Right renal pelvis (tissue), 4 donors: ENCODE data around the gene CAV3. TPM values are rescaled to one million over a fixed set of nuclear protein-coding genes. Genes with fewer than 3 reads are reported as not detected.

Experiments
- DNase-seq, 4 donors: peaks; one replicate each; pipeline ENCODE4 v3.0.0-alpha.2; 2013; ENCODE audit warnings: low read depth in 4 of 4, low spot score in 3 of 4, missing footprints in 1 of 4
- polyA plus RNA-seq, 4 donors: library from polyadenylated mRNA; unstranded; fragments of 120-200 nt; gene quantifications; one replicate each; pipeline ENCODE4 v1.2.1, GENCODE V29; 2013; ENCODE audit not compliant: insufficient read length in 4 of 4

CAV3 gene
- polyA plus RNA-seq, 4 donors: 0.29 to 0.72 (median 0.50) TPM

DNA sequence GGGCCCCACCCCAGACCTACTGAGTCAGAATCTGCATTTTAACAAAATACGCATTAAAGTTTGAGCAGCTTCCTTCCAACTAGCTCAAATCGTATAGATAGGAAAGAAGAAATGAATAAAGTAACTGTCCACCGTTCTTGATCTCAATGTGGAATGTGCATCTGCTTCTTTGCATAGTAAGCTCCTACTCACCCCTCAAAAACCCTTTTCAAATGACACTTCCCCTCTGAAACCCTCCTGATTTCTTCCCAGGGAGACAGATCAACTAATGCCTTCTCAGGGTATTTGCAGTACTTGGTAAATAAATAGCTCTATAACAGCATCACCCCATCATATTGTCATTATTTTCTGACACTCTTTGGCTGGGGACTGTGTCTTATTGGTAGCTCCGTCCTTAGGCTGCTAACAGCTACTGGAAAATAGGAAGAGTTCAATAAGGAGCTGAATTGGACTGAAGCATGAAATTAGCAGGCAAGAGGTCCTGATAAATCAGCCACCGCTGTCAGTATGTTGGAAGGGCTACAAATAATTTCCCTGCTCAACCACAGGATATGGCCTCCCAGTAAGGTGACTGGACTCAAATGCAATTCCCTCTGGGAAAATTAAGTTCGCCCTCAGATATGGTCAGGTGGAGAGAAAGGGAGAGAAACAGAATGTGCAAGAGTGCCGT lies 25.6 kb downstream of the CAV3 start:
- DNase-seq: no peak

DNA sequence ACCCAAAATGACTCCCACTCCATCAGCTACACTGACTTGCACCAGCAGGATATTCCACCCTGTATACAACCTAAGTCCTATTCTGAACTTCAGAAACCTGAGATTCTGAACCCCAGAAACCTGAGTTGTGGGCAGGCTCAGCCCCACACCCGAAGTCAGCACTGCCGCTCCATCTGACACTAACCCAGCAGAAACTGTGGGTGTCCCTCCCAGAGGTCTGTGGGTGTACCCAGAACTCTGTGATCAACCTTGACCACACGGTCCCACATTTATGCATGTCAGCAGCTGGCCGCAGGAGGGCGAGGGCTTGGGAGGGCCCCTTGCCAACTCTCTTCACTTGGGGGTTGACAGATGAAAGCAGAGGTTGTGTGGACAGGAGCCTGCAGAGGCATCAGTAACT lies 26.5 kb downstream of the CAV3 start:
- DNase-seq: no peak

DNA sequence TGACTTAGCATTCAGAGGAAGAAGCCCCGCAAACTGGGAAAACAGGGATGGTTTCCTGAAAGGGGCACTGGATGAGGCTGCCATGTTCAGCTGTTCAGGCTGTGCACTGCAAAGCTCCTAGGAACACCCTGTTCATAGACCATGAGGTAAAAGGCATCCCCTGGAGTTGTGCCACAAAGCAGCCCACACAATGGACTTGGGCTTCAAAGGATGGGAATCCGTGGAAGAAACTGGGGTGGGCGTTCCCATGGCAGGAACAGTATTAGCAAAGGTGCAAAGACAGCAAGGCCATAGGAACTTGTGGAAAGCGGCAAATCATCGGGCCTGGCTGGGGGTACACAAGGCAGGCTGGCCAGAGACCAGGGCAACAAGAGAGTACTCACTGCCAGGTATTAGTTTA lies 26.9 kb downstream of the CAV3 start:
- DNase-seq: no peak

DNA sequence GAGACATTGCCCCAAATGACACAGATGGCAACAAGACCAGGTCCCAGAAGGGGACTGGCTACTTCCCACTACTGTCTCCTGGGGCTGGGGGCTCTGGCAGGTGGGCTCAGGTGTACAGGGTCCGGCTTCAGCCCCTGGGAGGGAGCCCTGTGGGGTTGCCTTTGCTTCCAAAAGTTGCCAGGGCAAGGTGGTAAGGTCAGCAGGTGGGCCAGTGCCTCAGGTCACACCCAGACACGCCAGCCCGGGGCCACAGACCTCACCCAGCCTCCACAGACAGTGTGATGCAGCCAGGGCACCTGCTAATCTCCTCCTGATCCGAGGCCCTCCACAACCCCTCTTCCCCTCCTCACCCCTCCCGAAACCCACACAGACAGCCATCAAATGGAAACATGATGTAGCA lies 28.3 kb downstream of the CAV3 start:
- DNase-seq: no peak

DNA sequence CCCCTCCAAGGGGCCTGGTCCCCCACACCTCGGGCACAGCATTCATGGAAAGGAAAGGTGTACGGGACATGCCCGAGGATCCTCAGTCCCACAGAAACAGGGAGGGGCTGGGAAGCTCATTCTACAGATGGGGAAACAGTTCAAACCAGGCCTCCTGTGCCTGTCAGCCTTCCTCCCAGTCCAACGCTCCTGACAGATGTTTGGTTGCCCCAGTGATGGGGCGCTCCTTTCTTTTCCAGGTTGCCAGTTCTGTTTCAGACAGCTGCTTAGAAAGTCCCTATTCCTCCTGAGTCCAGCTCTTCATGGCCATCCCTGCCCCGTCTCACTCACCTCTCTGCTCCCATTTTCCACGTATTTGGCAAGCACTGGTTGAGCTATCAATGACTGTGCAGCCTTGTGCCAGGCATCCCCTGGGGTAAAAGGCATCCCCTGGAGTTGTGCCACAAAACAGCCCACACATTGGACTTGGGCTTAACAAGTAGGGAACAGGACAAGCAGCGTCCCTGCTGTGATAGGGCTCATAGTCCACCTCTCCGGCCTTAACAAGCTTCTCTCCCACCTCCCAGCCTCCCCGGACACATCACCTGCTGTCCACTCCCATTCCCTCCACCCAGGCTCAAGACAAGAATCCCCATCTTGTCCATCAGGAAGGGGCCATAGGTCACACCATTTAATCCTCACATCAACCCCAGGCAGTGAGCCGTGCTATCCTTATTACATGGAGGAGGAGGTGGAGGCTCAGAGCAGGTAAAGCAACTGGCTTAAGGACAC lies 29.2 kb downstream of the CAV3 start:
- DNase-seq: no peak

DNA sequence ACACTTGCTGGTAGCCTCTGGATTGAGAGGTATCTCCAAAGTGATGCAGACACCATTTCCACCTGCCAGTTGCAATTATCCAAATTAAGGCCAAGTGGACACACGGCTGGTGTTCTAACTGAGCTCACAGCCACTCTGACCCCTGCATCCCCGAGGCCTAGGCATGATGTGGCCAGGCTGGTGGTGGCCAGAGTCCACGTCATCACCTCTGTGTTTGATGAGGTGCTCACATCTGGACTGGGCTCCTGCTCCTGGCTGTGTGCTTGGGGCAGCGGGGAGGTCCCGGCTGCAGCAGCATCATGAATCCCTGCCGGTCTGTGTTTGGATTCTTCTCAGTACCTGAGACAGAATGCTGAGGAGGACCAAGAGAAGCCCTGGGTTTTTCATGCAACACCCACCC lies 30.9 kb downstream of the CAV3 start:
- DNase-seq: no peak

DNA sequence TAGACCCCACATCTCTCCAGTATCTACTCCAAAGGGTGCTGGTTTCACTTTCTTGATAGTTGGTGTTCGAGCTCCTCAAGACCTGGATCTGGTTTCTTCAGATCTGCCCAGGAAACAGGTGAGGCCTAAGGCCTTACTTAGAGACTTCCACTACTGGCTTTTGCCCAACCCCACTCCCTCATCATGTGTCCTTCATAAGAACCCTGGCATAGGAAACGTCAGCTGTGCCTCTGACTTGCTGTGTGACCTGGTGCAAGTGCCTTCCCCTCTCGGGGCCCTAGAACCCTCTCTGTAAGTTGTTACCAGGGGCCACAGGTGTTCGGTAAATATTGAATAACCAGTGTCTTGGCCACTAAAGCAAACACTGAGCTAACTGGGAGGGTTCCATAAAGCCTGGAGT lies 31.9 kb downstream of the CAV3 start:
- no peak for DNase-seq

DNA sequence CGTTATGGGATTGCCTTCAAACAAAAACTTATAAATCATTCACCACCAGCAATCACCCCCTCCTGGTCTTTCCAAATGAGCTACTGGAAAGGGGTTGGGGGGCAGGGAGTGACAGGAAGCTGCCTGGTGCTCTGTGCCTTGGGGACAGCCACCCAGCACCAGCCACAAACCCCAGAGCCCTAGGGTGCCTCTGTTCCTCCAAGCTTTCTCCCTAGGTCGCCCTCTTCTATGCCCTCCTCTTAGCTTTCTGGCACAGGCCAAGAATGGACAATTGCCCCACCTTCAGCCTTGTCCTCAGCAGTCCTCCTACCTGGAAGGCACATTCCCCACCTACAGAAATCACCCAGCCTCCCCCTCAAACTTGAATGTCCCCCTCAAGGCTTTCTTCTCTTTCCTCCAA lies 32.5 kb downstream of the CAV3 start:
- no peak for DNase-seq

DNA sequence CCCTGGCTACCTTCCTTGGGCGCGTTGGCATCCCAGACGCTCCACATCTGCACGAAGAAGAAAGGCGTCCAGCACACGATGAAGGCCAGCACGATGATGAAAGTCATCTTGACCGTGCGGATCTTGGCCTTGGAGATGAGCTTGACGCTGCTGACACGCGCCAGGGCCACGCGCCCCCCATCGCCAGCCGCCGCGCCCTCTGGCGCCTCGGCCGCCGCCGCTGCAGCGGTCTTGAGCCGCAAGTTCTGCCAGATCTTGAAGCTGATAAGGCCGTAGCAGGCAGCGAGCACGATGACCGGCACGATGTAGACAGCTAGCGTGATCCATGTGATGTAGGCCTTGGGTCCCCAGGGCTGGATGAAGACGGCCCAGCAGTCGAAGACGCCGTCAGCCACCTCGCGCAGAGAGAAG lies 33.7 kb downstream of the CAV3 start:
- no peak for DNase-seq

DNA sequence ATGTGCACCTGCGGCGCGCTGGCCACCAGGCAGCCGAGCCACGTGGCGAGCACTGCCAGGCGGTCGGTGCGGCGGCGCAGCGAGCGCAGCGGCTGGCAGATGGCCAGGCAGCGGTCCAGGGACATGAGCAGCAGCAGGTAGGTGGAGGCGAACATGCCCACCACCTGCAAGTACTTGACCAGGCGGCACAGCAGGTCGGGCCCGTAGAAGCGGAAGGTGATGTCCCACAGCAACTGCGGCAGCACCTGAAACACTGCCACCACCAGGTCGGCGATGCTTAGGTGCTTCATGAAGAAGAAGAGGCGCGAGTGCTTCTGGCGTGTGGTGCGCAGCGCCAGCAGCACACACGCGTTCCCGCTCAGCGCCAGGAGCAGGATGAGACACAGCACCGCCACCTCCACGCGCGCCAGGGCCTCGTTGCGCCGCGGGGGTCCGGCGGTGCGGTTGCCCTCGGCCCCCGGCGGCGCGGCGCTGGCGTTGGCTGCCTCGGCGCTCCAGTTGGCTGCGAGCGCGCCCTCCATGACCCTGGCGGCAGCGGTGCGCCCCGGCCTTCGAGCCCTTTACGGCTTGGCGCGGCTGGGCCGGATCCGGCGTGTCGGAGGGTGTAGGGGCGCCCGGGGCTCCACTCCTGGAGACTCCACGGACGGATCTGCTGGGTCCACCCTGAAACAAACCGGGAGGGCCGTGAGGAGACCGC lies 34.2 kb downstream of the CAV3 start:
- peak in 1 of 4 donors; percentile 42 for DNase-seq

DNA sequence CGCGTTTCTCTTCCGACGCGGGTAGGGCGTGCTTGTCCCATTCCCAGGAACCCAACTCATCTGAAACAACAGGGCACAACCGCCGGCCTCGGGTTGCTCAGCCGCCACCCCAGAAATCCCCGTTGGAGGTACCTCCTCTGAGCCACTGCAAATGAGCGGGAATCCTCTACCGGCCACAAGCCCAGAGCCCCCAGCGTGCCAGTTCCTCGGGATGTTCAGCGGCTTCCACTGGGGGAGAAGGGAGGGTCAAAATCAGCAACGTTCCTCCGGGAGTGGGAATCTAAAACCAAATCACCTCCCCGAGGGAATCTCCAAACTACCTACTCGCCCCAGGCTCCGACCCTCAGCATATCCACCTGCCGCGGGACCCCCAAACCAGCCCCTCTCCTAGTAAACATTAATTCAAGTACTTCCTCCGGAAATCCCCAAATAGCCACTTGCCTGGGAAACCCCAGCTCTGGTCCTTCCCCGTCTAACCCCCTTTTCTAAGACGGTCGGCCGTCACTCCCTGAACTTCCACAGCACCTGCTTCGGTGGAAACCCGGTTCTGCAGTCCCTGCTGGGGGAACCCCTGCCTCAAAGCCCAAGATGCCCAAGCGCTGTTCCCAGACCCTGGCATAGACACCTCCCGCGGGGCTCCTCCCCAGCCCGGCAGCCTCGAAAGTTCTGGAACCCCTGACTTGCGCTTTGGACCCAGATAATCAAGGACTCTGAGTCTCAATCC lies 34.9 kb downstream of the CAV3 start:
- DNase-seq: no peak

DNA sequence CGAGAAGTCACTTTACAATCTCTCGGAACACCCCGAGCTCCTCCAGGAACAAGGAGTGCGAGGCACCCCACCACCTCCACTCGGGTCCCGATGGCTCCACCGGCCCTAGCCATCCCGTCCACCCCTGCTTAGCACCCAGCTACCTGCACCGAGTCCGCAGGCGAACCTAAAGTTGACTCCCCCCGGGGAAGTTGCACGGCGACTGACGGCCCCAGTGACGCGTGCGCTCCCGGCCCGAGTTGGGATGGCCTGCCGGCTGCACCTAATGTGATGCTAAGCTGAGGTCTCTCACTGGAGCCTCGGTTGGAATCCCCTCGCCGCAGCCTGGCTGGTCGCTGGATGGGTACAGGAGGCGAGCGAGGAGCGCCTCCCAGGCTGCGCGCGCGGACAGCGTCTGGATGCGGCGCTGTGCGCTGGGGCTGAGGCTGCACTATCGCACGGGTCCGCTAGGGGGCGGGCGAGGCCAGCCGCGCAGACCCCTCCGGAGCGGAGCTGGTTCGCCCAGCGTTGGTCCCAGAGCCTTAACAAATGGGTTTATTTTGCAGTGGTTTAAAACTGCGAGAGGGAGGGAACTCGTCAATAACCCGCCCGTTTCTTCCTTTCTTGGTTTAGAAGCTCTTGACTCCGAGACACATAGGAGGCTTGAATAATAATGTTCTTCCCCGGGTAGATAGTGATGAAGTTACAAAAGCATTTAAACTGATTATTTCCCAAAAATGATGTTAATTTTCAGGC lies 35.7 kb downstream of the CAV3 start, which contains the start of gene OXTR:
Gene OXTR, minus strand, starts transcription at position 526 of the 735 bp plus-strand sequence. CDS start 1,426 bp downstream, outside the sequence.
- peak in 3 of 4 donors; percentile 35 to 54 (median 50) for DNase-seq

DNA sequence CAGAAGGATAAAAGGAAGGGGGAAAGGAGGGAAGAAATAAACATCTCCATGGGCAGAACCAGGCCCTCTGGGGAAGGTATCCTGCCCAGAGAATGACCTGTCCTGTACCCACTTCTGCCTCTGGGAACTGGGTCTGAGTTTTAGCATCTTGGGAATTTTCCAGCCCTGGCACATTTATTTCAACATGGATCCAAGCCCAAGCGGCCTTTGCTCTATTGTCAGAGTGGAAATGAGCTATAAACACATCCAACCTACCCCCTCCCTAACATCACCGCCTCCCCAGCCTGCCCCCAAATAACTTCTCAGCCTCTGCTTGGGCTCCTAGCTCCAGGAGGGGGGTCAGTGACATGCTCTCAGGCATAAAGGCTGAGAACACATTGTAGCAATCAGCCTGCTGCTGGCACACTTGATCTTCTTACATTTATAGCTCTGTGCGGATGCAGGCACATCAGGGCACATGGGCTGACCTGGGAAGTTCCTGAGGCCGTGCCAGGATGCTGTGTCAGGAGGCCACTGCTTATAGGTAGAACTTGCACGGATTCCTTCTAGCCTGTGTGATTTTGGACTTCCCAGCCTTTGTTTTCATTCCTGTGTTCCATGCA lies 40.4 kb downstream of the CAV3 start:
- DNase-seq: no peak

DNA sequence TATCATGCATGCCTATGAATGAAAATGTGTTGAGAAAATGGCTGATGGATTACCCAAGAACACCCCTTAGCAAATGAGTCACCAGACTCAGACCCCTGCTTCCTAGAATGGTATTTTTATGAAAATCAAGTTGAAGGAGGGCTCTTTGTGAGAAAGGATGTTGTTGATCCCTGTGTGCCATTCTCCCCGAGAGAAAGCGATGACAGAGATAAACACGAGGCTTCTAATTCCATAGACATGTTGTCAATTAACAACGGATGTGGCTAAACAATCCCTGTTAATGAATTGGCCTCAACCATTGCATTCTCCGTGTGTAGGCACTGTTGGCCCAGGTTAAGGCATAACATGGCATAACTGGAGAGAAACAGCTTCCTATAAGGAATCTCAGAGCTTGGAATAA lies 41.6 kb downstream of the CAV3 start:
- no peak for DNase-seq

DNA sequence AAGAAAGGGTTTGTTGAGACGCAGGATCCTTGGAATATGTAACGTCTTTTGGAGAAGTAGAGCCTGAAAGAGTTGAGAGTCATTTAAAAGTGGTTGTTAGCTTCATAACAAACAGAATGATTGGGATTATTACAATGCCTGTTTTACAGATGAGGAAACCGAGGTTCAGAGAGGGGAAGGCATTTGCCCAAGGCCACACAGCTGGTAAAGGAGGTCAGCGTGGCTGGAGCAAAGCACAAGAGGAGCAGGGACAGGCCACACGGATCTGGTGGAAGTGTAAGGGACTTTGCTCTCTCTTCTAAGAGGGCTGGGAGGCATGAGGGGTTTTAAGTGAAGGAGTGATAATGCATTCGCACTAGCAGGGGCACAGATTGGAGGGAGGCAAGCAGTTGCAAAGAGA lies 42.0 kb downstream of the CAV3 start:
- no peak for DNase-seq

DNA sequence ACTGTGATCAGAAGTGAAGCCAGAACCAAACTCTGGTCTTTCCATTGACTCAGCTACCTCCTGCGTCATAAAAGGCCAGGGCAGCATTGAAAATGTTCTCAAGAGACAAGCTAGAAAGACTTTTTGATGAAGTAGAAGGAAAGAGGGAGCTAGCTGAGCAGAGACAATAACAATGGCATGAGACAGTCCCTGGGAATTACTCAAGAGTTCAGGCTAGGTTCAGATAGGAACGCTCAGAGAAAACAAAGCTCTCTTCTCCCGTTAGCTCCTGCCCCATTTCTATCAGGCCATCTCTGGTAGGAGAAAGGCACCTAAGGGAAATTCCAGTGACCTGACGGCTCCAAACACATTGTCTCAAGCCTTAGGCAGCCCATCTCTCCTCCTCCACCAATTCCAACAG lies 42.8 kb downstream of the CAV3 start:
- no peak for DNase-seq

DNA sequence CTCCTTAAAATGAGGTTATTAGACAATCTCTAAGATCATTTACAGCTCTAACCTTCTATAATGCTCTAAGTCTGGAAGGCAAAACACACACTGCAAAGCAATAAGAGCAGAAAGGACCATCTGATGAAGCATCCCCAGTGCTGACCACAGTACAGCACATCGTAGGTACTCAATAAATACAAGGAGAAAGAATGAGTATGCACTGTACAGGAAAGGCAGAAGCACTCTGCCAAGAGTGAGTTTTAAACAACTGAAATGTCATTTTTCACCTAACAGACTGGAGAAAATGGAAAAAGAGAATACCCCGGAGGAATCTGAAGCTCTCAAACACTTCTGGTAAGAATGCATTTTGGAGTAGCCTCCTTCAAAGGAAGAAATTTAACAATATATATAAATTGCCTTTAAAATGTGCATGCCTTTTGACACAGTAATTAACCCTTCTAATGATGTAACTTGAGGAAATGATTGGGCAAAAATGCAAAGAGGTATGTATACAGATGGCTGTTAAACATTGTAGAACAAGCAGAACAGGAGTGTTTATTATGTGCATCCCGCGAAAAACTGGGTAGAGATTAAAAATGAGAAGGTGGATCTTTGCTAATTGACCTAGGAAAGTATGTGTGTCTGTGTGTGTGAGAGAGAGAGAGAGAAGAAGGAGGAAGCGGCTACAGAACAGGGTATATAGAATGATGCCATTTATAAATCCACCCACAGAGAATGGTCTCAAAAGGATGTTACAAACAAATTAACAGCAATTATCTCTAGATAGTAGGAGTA lies 43.8 kb downstream of the CAV3 start:
- DNase-seq: no peak

DNA sequence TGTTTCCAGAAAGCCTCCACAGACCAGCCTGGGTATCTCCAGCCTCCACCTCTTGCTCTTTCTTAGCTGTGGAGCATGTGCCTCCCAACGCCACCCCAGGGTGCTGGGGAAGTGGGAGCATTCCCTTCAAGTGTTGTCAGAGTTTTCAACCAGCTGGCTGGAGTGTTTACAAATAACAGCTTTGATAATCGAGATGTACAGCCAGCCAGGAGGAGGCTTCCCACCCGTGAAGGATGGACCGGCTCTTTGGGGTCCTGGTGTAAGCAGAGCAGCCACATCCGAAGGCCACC lies 44.3 kb downstream of the CAV3 start:
- no peak for DNase-seq

DNA sequence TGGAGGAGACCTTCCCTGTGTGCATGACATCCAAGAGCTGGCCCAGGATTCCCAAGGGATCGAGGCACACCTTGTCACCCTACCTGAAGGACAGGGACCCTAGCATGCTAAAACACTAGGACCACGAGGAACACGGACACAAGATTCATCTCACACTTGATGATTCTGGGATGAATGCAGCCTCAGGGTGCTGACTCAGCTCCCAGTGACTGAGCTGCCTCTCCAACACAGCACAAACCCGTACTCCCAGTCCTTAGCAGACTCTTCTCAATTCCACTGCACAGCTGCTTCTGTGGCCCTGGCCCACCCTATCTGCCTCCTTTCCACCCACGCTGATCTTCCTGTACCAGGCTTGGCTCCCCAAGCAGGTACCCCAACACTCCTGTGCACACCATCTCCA lies 44.9 kb downstream of the CAV3 start:
- no peak for DNase-seq
